Glomerular visceral epithelial cell (primary cell): ENCODE measurements around the gene VWCE.

Experiments used
- DNase-seq: peaks from one replicate; pipeline ENCODE4 v3.0.0-alpha.2; 2016; ENCODE audit errors: extremely low spot score

VWCE gene, protein sequence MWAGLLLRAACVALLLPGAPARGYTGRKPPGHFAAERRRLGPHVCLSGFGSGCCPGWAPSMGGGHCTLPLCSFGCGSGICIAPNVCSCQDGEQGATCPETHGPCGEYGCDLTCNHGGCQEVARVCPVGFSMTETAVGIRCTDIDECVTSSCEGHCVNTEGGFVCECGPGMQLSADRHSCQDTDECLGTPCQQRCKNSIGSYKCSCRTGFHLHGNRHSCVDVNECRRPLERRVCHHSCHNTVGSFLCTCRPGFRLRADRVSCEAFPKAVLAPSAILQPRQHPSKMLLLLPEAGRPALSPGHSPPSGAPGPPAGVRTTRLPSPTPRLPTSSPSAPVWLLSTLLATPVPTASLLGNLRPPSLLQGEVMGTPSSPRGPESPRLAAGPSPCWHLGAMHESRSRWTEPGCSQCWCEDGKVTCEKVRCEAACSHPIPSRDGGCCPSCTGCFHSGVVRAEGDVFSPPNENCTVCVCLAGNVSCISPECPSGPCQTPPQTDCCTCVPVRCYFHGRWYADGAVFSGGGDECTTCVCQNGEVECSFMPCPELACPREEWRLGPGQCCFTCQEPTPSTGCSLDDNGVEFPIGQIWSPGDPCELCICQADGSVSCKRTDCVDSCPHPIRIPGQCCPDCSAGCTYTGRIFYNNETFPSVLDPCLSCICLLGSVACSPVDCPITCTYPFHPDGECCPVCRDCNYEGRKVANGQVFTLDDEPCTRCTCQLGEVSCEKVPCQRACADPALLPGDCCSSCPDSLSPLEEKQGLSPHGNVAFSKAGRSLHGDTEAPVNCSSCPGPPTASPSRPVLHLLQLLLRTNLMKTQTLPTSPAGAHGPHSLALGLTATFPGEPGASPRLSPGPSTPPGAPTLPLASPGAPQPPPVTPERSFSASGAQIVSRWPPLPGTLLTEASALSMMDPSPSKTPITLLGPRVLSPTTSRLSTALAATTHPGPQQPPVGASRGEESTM

DNA sequence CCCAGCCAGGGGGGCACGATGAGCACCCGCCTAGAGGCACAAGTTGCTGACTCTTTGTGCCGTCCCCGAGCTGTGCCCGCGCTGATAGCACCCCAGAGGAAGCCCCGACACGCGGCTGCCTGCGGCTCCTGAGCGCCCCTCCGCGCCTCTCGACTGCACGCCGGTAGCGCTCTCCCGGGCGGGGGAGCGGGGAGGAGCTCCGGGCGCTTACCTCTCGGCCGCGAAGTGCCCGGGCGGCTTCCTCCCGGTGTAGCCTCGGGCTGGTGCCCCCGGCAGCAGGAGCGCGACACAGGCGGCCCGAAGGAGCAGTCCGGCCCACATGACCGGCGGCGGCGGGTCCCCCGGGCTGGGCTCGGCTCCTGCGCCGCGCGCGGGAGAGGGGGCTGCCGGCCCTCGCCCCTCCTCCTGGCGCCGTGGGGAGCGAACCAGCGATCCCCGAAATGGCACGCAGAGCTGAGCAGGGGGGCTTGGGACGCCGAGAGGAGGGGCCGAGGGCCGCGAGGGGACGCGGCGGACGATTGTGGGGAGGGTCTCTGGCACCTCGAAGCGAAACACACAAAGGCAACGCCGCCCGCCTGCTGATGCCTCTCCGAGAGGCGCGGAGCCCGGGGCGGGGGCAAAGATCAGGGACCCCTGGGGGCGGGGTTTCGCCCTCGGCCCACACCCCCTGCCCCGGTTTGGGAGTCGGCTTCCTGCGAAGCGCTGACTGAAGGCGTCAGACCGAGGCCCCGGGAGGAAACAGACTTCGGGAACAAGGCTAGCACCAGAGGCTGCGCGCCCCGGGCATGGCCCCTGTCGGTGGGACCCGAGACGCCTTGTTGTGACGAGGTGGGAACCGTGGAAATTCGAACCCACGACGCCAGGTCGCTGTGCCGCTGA lies at the start of gene VWCE:
VWCE (minus strand) TSS at position 600 of the 879 bp plus-strand sequence; CDS start at position 321, 279 bp downstream.
- DNase-seq, result peak; percentile 52

DNA sequence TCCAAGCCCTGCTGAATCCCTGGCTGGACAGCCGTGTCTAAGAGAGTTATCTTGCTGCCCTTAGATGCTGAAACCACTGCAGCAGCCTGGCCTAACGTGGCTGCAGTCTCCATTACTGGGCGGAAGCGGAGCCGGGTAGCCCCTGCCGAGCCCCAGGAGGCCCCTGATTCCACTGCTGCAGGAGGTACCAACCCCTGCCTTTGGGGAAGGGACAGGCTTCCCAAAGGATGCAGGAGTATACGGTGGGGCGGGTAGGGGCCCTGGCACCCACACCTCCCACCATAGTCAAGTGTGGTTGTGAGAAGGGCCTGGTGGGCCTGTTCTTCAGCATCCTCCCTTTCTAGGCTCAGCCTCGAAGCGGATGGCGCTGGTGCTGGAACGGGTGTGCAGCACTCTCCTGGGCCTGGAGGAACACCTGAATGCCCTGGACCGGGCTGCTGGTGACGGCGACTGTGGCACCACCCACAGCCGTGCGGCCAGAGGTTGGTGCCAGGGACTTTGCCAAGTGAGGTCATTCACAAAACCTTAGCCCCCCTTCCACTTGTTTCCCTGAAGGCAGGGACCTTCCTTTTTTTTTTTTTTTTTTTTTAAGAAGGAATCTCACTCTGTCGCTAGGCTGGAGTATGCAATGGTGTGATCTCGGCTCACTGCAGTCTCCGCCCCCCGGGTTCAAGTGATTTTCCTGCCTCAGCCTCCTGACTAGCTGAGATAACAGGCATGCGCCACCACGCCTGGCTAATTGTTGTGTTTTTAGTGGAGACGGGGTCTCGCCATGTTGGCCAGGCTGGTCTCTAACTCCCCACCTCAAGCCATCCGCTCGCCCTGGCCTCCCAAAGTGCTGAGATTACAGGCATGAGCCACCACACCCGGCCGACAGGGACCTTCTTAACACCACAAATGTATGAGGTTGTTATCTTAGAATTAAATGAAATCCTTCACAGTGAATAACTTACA lies 49.0 kb upstream of the VWCE start:
- no peak for DNase-seq

DNA sequence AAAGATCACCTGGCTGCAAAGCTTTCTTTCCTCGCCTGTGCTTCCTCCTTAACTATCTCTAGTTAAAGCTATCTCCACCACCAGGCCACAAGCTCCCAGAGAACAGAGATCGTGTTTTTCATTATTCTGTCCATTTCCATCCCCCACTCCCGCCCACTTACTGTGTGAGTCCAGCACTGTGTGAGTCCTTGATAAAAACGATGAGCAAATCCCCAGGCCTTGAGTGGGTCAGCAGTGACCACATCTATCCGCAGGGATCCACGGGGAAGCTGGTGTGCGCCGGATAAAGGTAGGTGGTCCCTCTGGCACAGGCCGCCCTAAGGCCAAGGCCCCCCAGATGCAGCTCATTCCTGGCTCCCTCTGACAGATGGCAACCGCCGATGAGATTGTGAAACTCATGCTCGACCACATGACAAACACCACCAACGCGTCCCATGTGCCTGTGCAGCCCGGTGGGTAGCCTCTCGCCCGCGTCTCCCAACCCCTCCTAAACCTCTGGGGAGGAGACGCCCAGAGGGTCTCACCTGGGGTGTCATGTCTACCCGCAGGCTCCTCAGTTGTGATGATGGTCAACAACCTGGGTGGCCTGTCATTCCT lies 47.2 kb upstream of the VWCE start:
- no peak for DNase-seq

DNA sequence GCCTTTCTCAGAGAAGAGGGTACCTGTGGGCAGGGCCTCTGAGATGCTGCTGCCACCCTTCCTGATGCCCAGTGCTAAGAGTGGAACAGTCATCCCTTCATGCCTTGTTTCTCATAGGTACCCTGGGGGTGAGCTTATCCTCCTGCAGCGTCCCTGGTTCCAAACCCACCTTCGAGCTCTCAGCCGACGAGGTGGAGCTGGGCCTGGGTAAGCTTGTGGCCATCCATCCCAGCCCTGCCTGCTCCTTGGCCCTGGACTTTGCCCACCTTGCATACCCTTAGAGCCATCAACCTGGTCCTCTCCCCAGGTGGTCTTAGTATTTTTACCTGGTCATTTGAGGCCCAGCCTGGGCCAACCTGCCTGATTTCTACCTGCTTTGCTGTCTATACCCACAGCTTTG lies 46.6 kb upstream of the VWCE start:
- no peak for DNase-seq

DNA sequence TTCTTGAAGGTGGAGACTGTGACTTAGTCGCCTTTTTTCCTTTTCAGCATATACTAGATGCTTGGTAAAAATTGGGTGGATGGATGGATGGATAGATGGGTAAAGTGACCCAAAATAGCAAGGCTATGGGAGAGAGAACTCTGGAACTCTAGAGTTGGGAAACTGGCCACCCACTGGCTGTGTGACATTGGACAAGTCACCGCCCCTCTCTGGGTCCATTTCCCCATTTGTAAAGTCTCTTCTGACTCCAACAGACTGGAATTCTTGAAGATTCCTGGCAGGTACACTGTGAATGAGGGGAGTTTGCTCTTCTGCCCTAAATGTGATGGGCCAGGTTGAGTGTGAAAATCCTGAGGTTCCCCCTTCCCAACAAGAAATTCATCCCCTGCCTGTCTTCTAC lies 45.9 kb upstream of the VWCE start:
- DNase-seq, result no peak

DNA sequence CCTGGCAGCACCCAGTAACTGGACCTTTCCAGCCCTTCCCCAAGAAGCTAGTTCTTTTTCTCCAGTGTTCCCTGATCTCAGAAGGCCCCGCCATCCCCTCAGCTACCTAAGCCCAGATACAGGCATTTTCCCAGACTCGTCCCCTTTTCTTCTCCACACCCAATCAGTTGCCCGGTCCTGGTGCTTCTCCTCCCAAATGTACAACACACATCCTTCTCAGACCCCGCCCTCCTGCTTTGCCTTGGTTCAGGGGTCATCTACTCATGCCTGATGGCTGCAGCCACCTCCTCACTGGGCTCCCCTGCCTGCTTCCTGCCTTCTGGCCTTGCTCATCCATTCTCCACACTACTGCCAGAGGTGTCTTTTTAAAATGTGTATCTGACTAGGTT lies 44.4 kb upstream of the VWCE start:
- no peak for DNase-seq

DNA sequence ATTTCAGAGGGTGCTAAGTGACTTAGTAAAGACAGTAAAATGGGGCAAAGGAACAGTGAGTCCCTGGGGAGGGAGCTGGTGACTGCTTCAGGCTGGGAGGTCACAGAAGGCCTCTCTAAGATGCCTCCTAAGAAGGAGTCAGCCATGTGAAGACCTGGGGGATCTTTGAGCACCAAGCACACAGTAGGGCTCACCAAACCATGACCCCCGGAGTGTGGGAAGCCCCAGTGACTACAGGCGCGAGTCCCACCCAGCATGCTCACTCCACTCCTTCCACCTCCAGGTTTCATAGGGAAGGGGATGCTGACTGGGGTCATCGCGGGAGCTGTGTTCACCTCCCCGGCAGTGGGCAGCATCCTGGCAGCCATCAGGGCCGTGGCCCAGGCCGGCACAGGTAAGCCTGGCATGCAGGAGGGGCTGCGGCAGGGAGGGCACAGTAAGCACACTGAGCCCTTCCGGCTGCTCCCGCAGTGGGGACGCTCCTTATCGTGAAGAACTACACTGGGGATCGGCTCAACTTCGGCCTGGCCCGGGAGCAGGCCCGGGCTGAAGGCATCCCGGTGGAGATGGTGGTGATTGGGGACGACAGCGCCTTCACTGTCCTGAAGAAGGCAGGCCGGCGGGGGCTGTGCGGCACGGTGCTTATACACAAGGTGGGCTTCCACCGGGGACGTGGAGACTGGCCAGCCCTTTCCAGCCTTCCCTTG lies 43.8 kb upstream of the VWCE start:
- no peak for DNase-seq

DNA sequence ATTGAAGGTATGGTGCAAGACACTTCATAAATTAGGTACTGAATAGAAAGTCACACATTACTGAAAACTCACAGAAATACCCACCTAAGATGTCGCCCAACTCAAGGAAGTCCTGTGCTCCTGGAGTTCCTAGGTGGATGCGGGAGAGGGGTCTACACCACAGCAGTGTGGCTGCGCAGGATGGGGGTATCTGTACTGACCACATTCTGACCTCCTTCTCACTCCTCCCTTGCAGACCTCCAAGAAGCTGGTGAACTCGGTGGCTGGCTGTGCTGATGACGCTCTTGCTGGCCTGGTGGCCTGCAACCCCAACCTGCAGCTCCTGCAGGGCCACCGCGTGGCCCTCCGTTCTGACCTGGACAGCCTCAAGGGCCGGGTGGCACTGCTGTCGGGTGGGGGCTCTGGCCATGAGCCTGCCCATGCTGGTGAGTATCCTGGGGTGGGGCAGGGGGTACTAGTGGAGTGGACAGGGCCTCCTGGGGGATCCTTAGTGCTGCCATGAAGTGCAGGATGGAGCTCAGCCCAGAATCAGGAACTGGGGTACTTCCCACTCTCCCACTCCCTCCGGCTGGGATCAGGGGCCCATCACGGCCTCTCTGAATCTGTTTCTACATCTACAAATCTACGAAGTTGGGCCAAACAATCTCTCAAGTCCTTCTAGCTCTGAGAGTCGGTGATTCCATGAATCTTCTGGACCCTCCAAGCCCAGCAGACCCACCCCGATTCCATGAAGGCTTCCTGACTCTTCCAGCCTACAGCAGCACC lies 42.8 kb upstream of the VWCE start:
- no peak for DNase-seq

DNA sequence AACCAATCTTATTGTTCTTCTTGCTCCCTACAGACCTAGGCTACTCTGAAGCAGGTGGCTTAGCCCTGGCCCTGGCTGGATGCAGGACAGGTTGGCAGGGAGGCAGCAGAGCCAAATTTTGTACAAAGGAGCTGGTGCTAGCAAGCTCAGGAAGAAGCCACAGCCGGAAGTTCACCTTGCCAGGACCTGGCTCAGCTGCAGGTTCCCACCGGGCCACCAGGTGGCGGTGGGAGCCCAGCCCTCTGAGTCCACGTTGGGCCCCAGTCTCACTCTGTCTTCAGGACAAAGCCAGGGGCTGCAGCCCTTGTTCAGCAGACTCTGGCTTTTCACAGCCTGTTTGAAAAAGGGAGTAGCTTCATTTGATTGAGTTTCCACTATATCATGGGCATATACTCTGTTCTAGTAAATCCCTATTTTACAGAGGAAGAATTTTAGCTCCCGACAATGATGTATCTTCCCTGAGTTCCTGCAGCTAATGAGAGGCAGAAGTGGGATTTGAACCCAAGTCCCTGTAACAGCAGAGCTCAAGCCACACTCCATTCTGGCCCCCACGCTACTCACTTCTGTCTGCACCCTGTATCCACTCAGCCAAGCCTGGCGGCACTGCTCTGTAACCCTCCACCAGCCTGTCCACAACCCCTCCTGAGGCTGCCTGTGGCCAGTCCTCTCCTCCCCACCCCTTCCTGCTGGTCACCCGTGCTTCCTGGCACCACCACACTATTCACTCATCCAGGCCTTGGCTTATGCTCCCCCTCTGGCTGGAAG lies 41.2 kb upstream of the VWCE start:
- DNase-seq, result peak; percentile 80

DNA sequence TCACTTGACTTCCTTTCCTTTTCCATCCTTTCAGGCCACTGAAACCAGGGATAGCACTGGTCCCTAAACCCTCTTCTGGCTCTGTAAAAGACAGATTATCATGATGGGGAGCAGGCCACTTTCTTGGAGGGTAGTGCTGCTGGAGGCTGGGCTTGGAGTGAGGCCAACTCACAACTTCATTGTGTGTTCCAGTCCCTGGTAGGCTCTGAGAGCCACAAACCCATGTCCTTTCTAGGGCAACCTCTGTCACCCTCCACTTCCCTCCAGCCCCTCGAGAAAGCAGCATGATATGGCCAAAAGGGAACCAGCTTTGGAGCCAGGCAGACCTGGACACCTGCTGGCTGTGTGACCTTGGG lies 40.2 kb upstream of the VWCE start:
- DNase-seq, result no peak

DNA sequence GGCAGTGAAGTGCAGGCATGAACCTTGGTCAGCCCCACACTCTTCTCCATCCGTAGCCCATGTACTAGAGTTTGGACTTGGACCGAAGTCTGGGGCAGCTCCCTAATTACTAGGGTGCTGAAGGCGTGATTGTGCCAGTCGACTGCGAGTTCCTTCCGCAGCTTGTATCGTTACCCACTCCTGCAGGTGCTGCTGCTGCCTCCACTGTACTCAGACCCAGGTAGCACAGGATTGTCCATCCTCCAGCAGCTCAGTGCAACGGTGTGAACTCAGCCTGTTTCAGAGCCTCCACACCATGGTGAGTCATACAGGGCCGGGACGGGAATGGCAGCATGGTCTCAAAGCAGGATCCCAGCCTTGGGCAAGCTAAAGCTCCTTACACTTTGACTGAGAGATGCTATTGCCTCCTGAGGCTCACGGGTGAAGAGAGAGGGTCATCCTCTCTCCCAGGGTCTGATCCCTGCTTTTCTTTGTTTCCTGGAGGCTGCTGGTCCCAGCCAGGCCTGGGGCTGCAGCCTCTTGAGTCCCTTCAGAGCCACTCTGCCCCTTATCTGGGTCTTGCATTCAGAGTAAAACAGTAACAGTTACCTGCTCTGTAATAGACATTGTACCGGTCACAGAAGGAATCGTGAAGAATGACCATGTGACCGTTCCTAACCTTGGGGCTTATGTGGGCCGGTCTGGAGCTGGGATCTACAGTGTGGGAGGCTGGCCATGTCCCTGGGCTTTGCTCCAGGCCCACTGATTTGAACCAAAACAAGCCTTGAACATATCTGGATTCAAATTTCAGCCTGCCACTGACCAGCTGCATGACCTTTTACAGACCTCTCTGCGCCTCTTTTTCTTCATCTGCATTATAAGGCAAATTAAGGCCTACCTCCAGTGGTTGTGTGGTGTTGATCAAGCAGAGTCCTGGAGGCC lies 39.6 kb upstream of the VWCE start:
- peak; percentile 36 for DNase-seq

DNA sequence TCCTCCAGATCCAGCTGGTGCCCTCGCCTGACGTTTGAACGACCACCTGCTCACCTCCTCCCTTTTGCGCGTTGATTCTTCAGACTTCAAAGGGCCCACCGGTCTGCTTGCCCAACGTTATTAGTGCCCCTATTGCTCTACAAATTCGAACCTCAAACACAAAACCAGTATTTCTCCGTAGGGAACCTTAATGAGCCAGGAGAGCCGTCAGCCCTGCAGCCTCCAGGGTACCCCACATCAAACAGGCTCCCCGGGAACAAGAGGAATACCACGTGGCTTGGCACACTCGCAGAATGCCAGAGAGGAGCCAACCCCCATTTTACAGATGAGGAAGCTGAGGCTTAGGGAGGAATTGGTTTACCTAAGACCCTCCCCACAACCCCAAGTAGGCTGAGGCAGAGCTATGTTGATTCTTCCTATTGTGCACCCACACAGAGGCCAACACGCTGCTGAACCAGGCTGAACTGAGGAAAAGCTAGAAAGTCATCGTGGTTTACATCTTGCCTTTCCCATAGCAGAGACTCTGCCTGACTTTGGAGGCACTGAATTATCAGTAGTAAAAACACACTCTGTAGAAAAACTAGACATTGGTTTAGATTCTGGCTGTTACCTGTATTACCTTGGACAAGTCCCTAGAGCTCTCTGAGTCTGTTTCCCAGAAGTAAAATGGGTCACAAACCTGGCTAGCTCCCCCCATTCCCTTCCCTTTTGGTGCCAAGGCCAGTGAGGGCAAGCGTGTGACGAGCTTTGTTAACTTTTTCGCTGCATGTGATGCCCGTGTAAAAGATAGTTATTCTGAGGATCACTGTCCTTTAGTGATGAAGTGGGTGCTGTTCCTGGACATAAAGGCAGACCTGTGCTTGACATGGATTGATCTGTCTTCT lies 38.7 kb upstream of the VWCE start:
- DNase-seq, result no peak

DNA sequence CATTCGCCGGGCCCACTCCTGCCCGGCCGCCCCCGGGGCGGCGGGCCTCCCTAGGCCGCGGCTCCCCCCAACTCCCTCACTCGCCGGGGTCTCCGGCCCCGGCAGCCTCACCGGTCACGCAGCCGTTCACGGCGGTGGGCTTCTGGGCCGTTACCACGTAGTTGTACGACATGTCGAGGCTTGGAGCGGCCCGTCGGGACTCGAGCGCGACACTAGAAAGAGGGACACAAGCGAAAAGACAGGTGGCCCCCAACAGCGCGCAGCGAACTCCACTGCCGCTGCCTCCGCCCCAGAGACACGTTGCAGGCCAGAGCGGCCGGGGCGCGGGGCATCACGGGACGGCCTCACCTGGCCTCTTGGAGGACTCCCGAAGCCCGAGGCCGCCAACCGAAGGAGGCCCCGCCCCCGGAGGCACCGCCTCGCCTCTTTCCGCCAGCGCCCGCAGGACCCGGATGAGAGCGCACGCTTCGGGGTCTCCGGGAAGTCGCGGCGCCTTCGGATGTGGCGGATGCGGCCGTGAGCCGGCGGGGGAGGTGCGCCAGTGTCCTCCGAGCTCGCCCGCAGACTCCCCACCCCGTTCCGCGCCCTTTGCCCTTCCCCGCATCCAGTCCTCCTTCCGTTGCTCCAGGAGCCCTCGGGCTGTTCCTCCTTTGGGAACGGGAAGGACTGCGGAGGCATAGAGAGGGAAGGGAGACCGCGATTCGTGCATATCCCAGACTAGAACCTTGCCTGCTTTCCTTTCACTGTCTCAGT lies 37.9 kb upstream of the VWCE start, which contains the start of the genes DDB1 and TKFC:
DDB1 (minus strand) TSS at position 309 of the 753 bp plus-strand sequence; CDS start at position 172, 137 bp downstream.
TKFC (plus strand) TSS at position 432 of the 753 bp plus-strand sequence. CDS start 1,501 bp downstream, outside the sequence.
- DNase-seq, result peak; percentile 90

DNA sequence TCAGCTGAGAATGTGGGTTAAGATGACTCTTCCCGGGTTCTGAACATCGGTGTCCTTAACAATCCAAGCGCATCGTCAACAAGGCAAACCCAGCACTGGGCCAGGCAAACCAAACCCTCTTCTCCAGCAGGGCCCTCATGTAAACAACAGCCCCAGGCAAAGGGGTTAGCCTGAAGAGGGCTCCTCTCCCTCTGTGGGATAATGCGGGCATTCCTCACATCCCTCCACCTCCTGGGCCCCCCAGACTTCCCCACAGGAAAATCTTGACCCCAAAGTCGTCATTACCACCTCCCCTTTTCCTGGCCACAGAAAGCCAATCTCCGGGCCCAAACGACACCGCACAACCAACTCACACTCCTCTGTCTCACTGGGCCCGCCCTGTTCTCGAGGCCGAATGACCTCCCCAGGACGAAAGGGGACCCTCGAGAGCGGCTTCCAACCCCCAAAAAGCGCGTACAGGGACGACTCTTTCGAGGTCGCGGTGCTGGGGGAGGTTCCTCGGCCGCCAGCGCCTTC lies 37.2 kb upstream of the VWCE start:
- DNase-seq, result peak; percentile 13

DNA sequence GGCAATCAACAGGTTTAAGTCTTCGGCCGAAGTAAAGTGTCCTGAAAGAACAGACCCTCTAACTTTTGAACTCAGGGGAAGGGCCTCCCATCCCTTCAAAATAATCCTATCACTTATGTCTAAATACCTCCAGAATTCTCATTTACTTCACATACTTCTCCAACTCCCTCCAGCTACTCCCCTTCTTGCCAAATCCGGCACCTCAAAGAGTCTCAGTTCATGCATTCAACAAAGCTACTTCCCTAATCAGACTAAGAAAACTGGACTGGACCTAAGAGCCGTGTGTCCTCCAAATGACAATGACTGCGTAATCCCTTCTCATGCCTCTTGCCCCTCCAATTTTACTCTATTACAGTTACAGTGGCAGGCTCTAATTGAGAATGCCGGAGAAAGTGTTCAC lies 36.5 kb upstream of the VWCE start:
- DNase-seq, result no peak
